Smooth muscle cell of trachea (primary cell): Measurements from ENCODE around the gene ALKBH3. TPM values are rescaled to one million over a fixed set of nuclear protein-coding genes. Genes with fewer than 3 reads are reported as not detected.

ENCODE experiments used
- total RNA-seq: library from RNA; depleted of rRNA; stranded (reverse); fragments of >200 nt; gene quantifications from 2 replicates; pipeline ENCODE4 v1.2.1, GENCODE V29; 2014

ALKBH3 gene
- 32.1 and 39.4 TPM in 2 replicates for total RNA-seq

GRCh38 chr11:43880640-43881159, at the start of gene ALKBH3:
ALKBH3 (plus strand) TSS chr11:43880831; CDS start chr11:43882653, 1,822 bp downstream.

Other genes with a start within 250 kb of the ALKBH3 start
- 59.9 and 93.8 TPM in 2 replicates for gene HSD17B12, start 200.1 kb upstream of the ALKBH3 start, total RNA-seq
- 0.29 and 9.1 TPM in 2 replicates for gene C11orf96, start 61.8 kb downstream of the ALKBH3 start, total RNA-seq
- not detected in 2 replicates for gene ACCSL, start 167.2 kb downstream of the ALKBH3 start, total RNA-seq
- 16.0 and 20.8 TPM in 2 replicates for gene ACCS, start 185.4 kb downstream of the ALKBH3 start, total RNA-seq
- gene EXT2, start 214.8 kb downstream of the ALKBH3 start, total RNA-seq: 137 and 234 TPM in 2 replicates